ENCODE data around the gene RBAK. TPM values are rescaled to one million over a fixed set of nuclear protein-coding genes. Genes with fewer than 3 reads are reported as not detected.
"Not testable (repeated sequence)": the region's sequence is repeated elsewhere in the genome, so short reads cannot be mapped to it uniquely, and the experiment has no call there.

Gene RBAK
- total and polyA plus RNA-seq, 2 experiments from 2014 or later: 4.6 to 8.4 TPM

- in situ Hi-C loops (cut with MboI): no loop called here
Observed at GRCh38 chr7:5077740-5078139, 32.1 kb downstream of the RBAK start.

DNA sequence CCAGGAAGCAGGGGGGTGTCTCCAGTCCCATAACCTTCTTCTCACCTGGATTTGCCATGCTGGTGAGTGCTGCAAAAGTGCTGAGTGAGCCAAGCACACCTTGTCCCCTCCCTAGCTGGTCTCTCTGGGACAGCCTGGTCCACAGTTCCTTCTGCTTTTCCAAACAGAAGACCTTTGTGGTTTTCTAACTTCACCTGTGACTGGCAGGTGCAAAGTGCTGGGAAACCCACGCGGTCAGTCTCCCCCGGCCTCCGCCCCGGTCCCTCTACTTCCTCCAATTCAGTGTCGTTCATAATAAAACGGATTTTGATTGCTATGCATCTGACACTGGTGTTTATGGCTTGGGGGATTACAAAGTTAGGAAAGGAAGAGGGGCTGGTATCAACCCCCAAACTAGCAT lies 37.1 kb downstream of the RBAK start:
- Histone ChIP-seq H3K9me2 (ENCODE audit: insufficient read depth) (no peaks in the 10 kb centered on the region), H3K79me2 (ENCODE audit: insufficient read depth) (no peaks in the 10 kb centered on the region), H3K36me3 (ENCODE audit: low read depth) (no peaks in the 10 kb centered on the region), H3F3A (ENCODE audit: insufficient read depth) (no peaks in the 10 kb centered on the region), H3K27ac (no peak overlapping the region), H3K4me1 (ENCODE audit: insufficient read depth) (no peaks in the 10 kb centered on the region), H3K9ac (no peak overlapping the region), H2AFZ (no peak overlapping the region), H3K27me3 (replicated peaks; ENCODE audit: insufficient read depth) (peaks cover 9% of the 10 kb centered on the region; the same call in 1 of the 2 replicates), H4K20me1 (ENCODE audit: insufficient read depth) (no peaks in the 10 kb centered on the region), H3K4me2 (ENCODE audit: unreplicated experiment) (no peak overlapping the region), H3K9me3 (ENCODE audit: low read depth) (no peaks in the 10 kb centered on the region), H3K4me3 (no peak overlapping the region)
- TF ChIP-seq EZH2phosphoT487 (IDR thresholded peaks at IDR 0.05; ENCODE audit: insufficient read depth, low read depth) (no peak), EZH2 (IDR thresholded peaks at IDR 0.05; ENCODE audit: insufficient read depth, poor library complexity, severe bottlenecking) (no peak)
- 53 to 64% methylated on average over 4 to 7 of the region's 7 CpGs for WGBS, 2 experiments (ENCODE audit: low coverage in 1 of 2, low lambda C conversion rate in 2 of 2, missing lambda C conversion rate in 2 of 2)
- in situ Hi-C loops (cut with MboI): loop anchor here (10.0 kb wide), 1 partner anchor 288 kb away; no protein-coding TSS in a partner anchor
- DNase-seq: no peak

More at GRCh38 chr7:5077740-5078139, 32.1 kb downstream of the RBAK start:
- H3K4me2 ChIP-seq (ENCODE audit: unreplicated experiment): no peak overlapping the region
- H3K27ac ChIP-seq: no peak overlapping the region
- no peak for TF ChIP-seq EZH2phosphoT487 (IDR thresholded peaks at IDR 0.05; ENCODE audit: insufficient read depth, low read depth)
- TF ChIP-seq EZH2 (IDR thresholded peaks at IDR 0.05; ENCODE audit: insufficient read depth, poor library complexity, severe bottlenecking): no peak
- H3K9me2 ChIP-seq (ENCODE audit: insufficient read depth): no peaks in the 10 kb centered on the region
- no peaks in the 10 kb centered on the region for H3K4me1 ChIP-seq (ENCODE audit: insufficient read depth)
- no peaks in the 10 kb centered on the region for H3K9me3 ChIP-seq (ENCODE audit: low read depth)
- H3K79me2 ChIP-seq (ENCODE audit: insufficient read depth): no peaks in the 10 kb centered on the region
- H3F3A ChIP-seq (ENCODE audit: insufficient read depth): no peaks in the 10 kb centered on the region
- peak; percentile 27 for DNase-seq
- H3K4me3 ChIP-seq: no peak overlapping the region
- 51 to 53% methylated on average over 11 of the region's 11 CpGs for WGBS, 2 experiments (ENCODE audit: low coverage in 1 of 2, low lambda C conversion rate in 2 of 2, missing lambda C conversion rate in 2 of 2)
- no peak overlapping the region for H2AFZ ChIP-seq
- no peaks in the 10 kb centered on the region; the same call in 1 of the 2 replicates for H3K27me3 ChIP-seq (replicated peaks; ENCODE audit: insufficient read depth)
- no peak overlapping the region for H3K9ac ChIP-seq
- H4K20me1 ChIP-seq (ENCODE audit: insufficient read depth): no peaks in the 10 kb centered on the region
- H3K36me3 ChIP-seq (ENCODE audit: low read depth): no peaks in the 10 kb centered on the region

GRCh38 chr7:5083311-5083711 lies 37.7 kb downstream of the RBAK start:
- Histone ChIP-seq H3K9me3 (ENCODE audit: low read depth) (no peaks in the 10 kb centered on the region), H4K20me1 (ENCODE audit: insufficient read depth) (no peaks in the 10 kb centered on the region), H3K27ac (no peak overlapping the region), H3K27me3 (replicated peaks; ENCODE audit: insufficient read depth) (peaks cover 9% of the 10 kb centered on the region; the same call in 1 of the 2 replicates), H3K4me2 (ENCODE audit: unreplicated experiment) (no peak overlapping the region), H3K36me3 (ENCODE audit: low read depth) (no peaks in the 10 kb centered on the region), H3K4me3 (no peak overlapping the region), H3K9ac (no peak overlapping the region), H2AFZ (no peak overlapping the region), H3K4me1 (ENCODE audit: insufficient read depth) (no peaks in the 10 kb centered on the region), H3F3A (ENCODE audit: insufficient read depth) (no peaks in the 10 kb centered on the region), H3K79me2 (ENCODE audit: insufficient read depth) (no peaks in the 10 kb centered on the region), H3K9me2 (ENCODE audit: insufficient read depth) (no peaks in the 10 kb centered on the region)
- 75% methylated on average over 24 of the region's 24 CpGs for WGBS, 2 experiments (ENCODE audit: low coverage in 1 of 2, low lambda C conversion rate in 2 of 2, missing lambda C conversion rate in 2 of 2)
- TF ChIP-seq EZH2phosphoT487 (IDR thresholded peaks at IDR 0.05; ENCODE audit: insufficient read depth, low read depth): no peak
- TF ChIP-seq EZH2 (IDR thresholded peaks at IDR 0.05; ENCODE audit: insufficient read depth, poor library complexity, severe bottlenecking): no peak
- DNase-seq: no peak
- in situ Hi-C loops (cut with MboI): loop anchor here (10.0 kb wide), 1 partner anchor 289 kb away; no protein-coding TSS in a partner anchor

DNA sequence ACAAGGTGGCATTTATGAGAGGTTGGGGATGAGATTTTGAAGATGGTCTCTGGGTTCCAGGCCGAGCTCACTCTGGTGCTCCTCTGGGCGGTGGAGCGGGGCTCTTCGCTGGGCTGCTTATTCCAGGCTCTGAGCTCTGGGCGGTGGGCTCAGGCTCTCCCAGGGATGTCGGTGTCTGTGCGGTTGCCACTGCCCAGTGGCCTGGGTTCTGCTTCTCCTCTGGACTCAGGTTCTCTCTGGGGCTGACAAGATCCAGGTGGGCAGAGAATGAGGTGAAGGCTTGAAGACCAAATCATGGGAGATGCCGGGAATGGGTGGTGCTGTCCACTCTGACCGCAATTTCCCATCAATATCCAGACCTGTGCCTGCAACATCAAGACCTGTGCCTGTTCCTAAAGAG lies 40.6 kb downstream of the RBAK start:
- no peaks in the 10 kb centered on the region for H3K9me3 ChIP-seq (ENCODE audit: low read depth)
- no peaks in the 10 kb centered on the region for H3F3A ChIP-seq (ENCODE audit: insufficient read depth)
- H3K4me3 ChIP-seq: no peak overlapping the region
- peaks cover 9% of the 10 kb centered on the region; the same call in 1 of the 2 replicates for H3K27me3 ChIP-seq (replicated peaks; ENCODE audit: insufficient read depth)
- no peak overlapping the region for H3K9ac ChIP-seq
- WGBS, 2 experiments (ENCODE audit: low coverage in 1 of 2, low lambda C conversion rate in 2 of 2, missing lambda C conversion rate in 2 of 2): 62 to 64% methylated on average over 9 of the region's 9 CpGs
- no peak overlapping the region for H3K4me2 ChIP-seq (ENCODE audit: unreplicated experiment)
- H2AFZ ChIP-seq: no peak overlapping the region
- DNase-seq: no peak
- H3K36me3 ChIP-seq (ENCODE audit: low read depth): no peaks in the 10 kb centered on the region
- no peak for TF ChIP-seq EZH2 (IDR thresholded peaks at IDR 0.05; ENCODE audit: insufficient read depth, poor library complexity, severe bottlenecking)
- TF ChIP-seq EZH2phosphoT487 (IDR thresholded peaks at IDR 0.05; ENCODE audit: insufficient read depth, low read depth): no peak
- H3K9me2 ChIP-seq (ENCODE audit: insufficient read depth): no peaks in the 10 kb centered on the region
- no peaks in the 10 kb centered on the region for H4K20me1 ChIP-seq (ENCODE audit: insufficient read depth)
- H3K79me2 ChIP-seq (ENCODE audit: insufficient read depth): no peaks in the 10 kb centered on the region
- no peak overlapping the region for H3K27ac ChIP-seq
- no peaks in the 10 kb centered on the region for H3K4me1 ChIP-seq (ENCODE audit: insufficient read depth)
- in situ Hi-C loops (cut with MboI): loop anchor here (10.0 kb wide), 1 partner anchor 291 kb away; no protein-coding TSS in a partner anchor

GRCh38 chr7:5088228-5088833 lies 42.7 kb downstream of the RBAK start:
- 33 to 34% methylated on average over 11 to 12 of the region's 12 CpGs for WGBS, 2 experiments (ENCODE audit: low coverage in 1 of 2, low lambda C conversion rate in 2 of 2, missing lambda C conversion rate in 2 of 2)
- in situ Hi-C loops (cut with MboI): loop anchor here (10.0 kb wide), 1 partner anchor 294 kb away; no protein-coding TSS in a partner anchor
- not testable (repeated sequence) for H2AFZ ChIP-seq; H3K27me3 ChIP-seq (replicated peaks; ENCODE audit: insufficient read depth); H3K4me3 ChIP-seq; H3K79me2 ChIP-seq (ENCODE audit: insufficient read depth); H3K9me3 ChIP-seq (ENCODE audit: low read depth); H3F3A ChIP-seq (ENCODE audit: insufficient read depth); H3K9me2 ChIP-seq (ENCODE audit: insufficient read depth); H3K4me2 ChIP-seq (ENCODE audit: unreplicated experiment); H3K9ac ChIP-seq; H3K4me1 ChIP-seq (ENCODE audit: insufficient read depth); H3K27ac ChIP-seq; H3K36me3 ChIP-seq (ENCODE audit: low read depth); H4K20me1 ChIP-seq (ENCODE audit: insufficient read depth)
- peak; percentile 37 for DNase-seq

Measured in GM23248 (cell line).